BLaER1 (cell line): ENCODE results near the gene RTN4IP1.
A peak's percentile ranks its signal among the peaks of the same experiment; 100 is the strongest.

Experiments
- H3K27ac ChIP-seq: shearing (Covaris generic); formaldehyde crosslinking; 2 replicates; pipeline ENCODE4 v1.8.1; 2022
- H3K27me3 ChIP-seq: shearing (Covaris generic); formaldehyde crosslinking; 2 replicates; pipeline ENCODE4 v1.8.1; 2022
- H3K36me3 ChIP-seq: shearing (Covaris generic); formaldehyde crosslinking; 2 replicates; pipeline ENCODE4 v1.8.1; 2022
- H3K4me1 ChIP-seq: shearing (Covaris generic); formaldehyde crosslinking; 2 replicates; pipeline ENCODE4 v1.8.1; 2022
- H3K4me2 ChIP-seq: shearing (Covaris generic); formaldehyde crosslinking; 2 replicates; pipeline ENCODE4 v1.8.1; 2022
- H3K4me3 ChIP-seq: shearing (Covaris generic); formaldehyde crosslinking; 2 replicates; pipeline ENCODE4 v1.8.1; 2022
- H3K9ac ChIP-seq: shearing (Covaris generic); formaldehyde crosslinking; 2 replicates; pipeline ENCODE4 v1.8.1; 2022
- H3K9me3 ChIP-seq: shearing (Covaris generic); formaldehyde crosslinking; 2 replicates; pipeline ENCODE4 v1.8.1; 2022
- H4K20me1 ChIP-seq: shearing (Covaris generic); formaldehyde crosslinking; 2 replicates; pipeline ENCODE4 v1.8.1; 2022
- Cebpa-rat ChIP-seq: shearing (Covaris generic); IDR thresholded peaks from 2 replicates; pipeline ENCODE4 v1.8.1; 2022

The RTN4IP1 gene

DNA sequence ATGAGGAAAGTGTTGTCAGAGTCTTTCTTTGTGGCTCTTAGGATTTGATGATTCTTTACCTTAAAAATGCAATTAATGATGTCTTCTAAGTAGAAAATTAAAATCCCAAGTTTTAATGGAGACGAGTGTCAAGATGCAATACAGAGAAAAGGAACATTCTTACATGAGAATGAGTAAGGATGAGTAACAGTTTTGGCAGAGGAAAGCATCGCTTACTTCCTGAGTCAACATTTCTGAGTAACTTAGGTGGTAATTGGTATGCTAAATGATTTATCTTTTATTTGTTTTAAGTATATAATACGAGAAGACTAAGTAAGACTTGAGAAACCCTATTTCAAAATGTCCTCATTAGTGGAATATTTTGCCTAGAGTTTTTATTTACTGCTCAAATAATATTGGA is 101.3 kb downstream of the RTN4IP1 start:
- Histone ChIP-seq H3K9ac (no peak overlapping the region), H3K9me3 (no peaks in the 10 kb centered on the region), H3K4me2 (no peak overlapping the region), H4K20me1 (no peaks in the 10 kb centered on the region), H3K36me3 (no peaks in the 10 kb centered on the region), H3K27ac (no peak overlapping the region), H3K4me3 (no peak overlapping the region), H3K4me1 (peaks cover 27% of the 10 kb centered on the region), H3K27me3 (no peaks in the 10 kb centered on the region)
- TF ChIP-seq Cebpa-rat = no peak

GRCh38 chr6:106527117-106527516 is 102.2 kb downstream of the RTN4IP1 start:
- H3K4me1 ChIP-seq = peaks cover 27% of the 10 kb centered on the region
- H3K9ac ChIP-seq = no peak overlapping the region
- H3K9me3 ChIP-seq = no peaks in the 10 kb centered on the region
- H3K27me3 ChIP-seq = no peaks in the 10 kb centered on the region
- no peak for TF ChIP-seq Cebpa-rat
- no peak overlapping the region for H3K4me2 ChIP-seq
- no peak overlapping the region for H3K4me3 ChIP-seq
- no peak overlapping the region for H3K27ac ChIP-seq
- H4K20me1 ChIP-seq = no peaks in the 10 kb centered on the region
- no peaks in the 10 kb centered on the region for H3K36me3 ChIP-seq

GRCh38 chr6:106525882-106526275 is 103.4 kb downstream of the RTN4IP1 start:
- H3K27ac ChIP-seq = no peak overlapping the region
- H4K20me1 ChIP-seq = no peaks in the 10 kb centered on the region
- no peaks in the 10 kb centered on the region for H3K36me3 ChIP-seq
- H3K27me3 ChIP-seq = no peaks in the 10 kb centered on the region
- H3K4me1 ChIP-seq = peaks cover 39% of the 10 kb centered on the region
- no peak for TF ChIP-seq Cebpa-rat
- no peaks in the 10 kb centered on the region for H3K9me3 ChIP-seq
- no peak overlapping the region for H3K4me3 ChIP-seq
- H3K4me2 ChIP-seq = peak overlapping the region; percentile 77
- no peak overlapping the region for H3K9ac ChIP-seq

DNA sequence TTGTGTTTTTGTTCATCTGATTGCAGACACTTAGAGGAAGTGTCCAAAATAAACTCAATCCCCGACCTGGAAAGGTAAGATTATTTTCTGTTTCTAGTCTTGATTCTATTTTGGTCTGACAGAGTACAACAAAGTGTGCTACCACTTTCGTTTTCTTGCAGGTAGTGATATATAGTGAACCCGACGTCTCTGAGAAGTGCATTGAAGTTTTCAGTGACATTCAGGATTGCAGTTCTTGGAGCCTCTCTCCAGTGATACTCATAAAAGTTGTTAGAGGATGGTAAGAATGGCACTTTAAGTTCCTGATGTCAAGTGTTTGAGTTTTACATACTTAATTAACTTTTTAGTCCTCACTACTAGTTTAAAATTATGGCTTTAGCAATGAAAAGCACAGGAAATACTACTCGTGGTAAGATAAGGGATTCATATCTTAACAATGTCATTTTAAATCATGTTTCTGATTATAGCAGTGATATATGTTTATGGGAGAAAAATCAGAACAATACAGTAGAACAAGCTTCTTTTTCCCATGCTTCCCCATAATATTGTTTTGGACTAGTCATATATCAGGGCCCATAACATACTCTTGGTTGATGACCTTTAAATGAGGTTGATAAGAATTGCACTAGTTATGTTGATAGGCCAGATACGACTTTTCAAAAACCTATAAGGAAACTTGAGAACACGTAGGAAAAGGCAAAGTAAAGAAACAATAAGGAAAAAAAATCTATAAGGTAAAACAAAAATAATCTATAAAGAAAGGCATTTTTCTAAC is 104.0 kb downstream of the RTN4IP1 start:
- H3K4me1 ChIP-seq = peaks cover 45% of the 10 kb centered on the region
- no peaks in the 10 kb centered on the region for H3K9me3 ChIP-seq
- peak overlapping the region; percentile 48; the same call in 1 of the 2 replicates for H3K4me3 ChIP-seq
- TF ChIP-seq Cebpa-rat = no peak
- H4K20me1 ChIP-seq = no peaks in the 10 kb centered on the region
- no peak overlapping the region for H3K27ac ChIP-seq
- H3K27me3 ChIP-seq = no peaks in the 10 kb centered on the region
- H3K36me3 ChIP-seq = no peaks in the 10 kb centered on the region
- peak overlapping the region; percentile 77 for H3K4me2 ChIP-seq
- no peak overlapping the region for H3K9ac ChIP-seq

DNA sequence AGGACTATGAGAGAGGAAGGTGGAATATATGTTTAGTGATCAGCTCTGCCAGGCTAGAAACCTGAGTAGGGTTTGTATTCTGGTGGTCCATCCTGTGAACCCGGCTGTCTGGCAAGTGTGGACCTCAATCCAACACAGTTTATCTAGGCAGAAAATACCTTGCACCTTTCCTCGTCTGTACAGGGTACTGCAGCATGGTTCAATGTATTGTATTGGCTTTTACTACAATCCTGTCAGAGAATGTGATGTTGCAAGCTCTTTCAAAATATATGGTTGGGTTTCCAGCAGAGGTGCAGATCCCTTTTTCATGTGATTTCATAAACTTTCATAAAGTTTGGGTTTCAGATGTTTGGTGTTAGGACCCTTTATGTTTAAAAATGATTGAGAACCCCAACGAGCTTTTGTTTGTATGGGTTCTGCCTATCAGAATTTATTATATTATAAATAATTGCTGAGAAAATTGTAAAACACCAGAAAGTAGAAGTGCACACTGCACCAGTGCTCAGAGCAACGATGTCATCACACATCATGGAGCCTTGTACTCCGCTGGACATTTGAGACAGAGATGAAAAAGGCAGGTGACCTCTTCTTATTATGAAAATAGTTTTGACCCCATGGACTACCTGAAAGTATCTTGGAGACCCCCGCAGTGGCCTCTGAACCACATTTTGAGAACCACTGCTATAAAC is 106.6 kb downstream of the RTN4IP1 start:
- H3K4me1 ChIP-seq = peaks cover 65% of the 10 kb centered on the region
- H3K9ac ChIP-seq = no peak overlapping the region
- H3K4me3 ChIP-seq = no peak overlapping the region
- no peaks in the 10 kb centered on the region for H4K20me1 ChIP-seq
- H3K36me3 ChIP-seq = no peaks in the 10 kb centered on the region
- no peaks in the 10 kb centered on the region for H3K9me3 ChIP-seq
- H3K27ac ChIP-seq = no peak overlapping the region
- H3K4me2 ChIP-seq = no peak overlapping the region
- no peak for TF ChIP-seq Cebpa-rat
- no peaks in the 10 kb centered on the region for H3K27me3 ChIP-seq
